SK-N-MC (cell line): Measurements from ENCODE around the gene GNAQ.

Source experiments
- EZH2 ChIP-seq: fragments of 200-600 bp; sonication (generic); IDR thresholded peaks from one replicate; pipeline ENCODE4 v1.6.1; 2017; ENCODE audit warnings: antibody characterized with exemption
- FOXP2 ChIP-seq: optimal IDR thresholded peaks from 2 replicates; pipeline ENCODE3; 2011; ENCODE audit warnings: mild to moderate bottlenecking, moderate library complexity; ENCODE audit not compliant: insufficient read depth; ENCODE audit errors: extremely low read length, control extremely low read depth
- POLR2AphosphoS5 ChIP-seq: IDR thresholded peaks from 2 replicates; pipeline ENCODE4 v1.6.1; 2012; ENCODE audit warnings: mild to moderate bottlenecking, low read depth, low read length, borderline replicate concordance

- TF ChIP-seq EZH2, result no peak
- no peak for TF ChIP-seq POLR2AphosphoS5
- no peak for TF ChIP-seq FOXP2
Measured at GRCh38 chr9:77968506-77968905, 63.1 kb downstream of the GNAQ start.
